ENCODE data around the gene NOTUM.

DNA sequence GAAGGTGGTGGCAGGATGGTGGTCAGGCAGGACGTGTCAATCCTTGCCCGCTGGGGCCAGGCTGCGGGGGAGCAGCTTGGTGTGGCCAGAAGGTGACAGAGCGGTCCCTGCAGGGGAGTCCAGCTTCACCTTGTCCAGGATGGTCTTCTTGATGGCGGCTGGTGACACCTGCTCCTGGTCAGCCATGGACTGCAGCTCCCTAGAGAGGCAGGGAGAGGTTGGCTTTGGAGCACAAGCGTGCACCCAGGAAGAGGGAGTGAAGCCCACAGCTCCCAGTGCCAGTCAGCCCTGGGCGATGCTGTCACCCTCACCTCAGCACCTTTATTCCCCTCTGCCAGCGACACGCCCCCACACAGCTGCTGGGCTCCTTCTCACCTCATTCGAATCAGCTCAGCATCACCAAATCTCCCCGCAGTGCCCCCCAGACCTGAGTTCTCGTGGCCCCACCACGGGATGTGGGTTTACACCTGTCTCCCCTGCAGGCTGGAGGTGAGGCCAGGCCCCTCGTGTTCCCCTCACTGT is 27.7 kb downstream of the NOTUM start:
- TF ChIP-seq, protein P1, sequence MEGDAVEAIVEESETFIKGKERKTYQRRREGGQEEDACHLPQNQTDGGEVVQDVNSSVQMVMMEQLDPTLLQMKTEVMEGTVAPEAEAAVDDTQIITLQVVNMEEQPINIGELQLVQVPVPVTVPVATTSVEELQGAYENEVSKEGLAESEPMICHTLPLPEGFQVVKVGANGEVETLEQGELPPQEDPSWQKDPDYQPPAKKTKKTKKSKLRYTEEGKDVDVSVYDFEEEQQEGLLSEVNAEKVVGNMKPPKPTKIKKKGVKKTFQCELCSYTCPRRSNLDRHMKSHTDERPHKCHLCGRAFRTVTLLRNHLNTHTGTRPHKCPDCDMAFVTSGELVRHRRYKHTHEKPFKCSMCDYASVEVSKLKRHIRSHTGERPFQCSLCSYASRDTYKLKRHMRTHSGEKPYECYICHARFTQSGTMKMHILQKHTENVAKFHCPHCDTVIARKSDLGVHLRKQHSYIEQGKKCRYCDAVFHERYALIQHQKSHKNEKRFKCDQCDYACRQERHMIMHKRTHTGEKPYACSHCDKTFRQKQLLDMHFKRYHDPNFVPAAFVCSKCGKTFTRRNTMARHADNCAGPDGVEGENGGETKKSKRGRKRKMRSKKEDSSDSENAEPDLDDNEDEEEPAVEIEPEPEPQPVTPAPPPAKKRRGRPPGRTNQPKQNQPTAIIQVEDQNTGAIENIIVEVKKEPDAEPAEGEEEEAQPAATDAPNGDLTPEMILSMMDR (IDR thresholded peaks at IDR 0.05; ENCODE audit: borderline replicate concordance, extremely low read depth, low read length, poor library complexity, severe bottlenecking) = no peak
- no peak for TF ChIP-seq EZH2 (IDR thresholded peaks at IDR 0.05; ENCODE audit: borderline replicate concordance, low read depth, low read length, severe bottlenecking)

Measured in DND-41 (cell line).